Measurements from ENCODE around the gene GRIFIN. TPM values are rescaled to one million over a fixed set of nuclear protein-coding genes. Genes with fewer than 3 reads are reported as not detected.

Gene GRIFIN
- total and polyA plus RNA-seq, 9 of the 15 experiments (the other 6 are each of a cell fraction or from before 2014, with no cell fraction given): not detected

DNA sequence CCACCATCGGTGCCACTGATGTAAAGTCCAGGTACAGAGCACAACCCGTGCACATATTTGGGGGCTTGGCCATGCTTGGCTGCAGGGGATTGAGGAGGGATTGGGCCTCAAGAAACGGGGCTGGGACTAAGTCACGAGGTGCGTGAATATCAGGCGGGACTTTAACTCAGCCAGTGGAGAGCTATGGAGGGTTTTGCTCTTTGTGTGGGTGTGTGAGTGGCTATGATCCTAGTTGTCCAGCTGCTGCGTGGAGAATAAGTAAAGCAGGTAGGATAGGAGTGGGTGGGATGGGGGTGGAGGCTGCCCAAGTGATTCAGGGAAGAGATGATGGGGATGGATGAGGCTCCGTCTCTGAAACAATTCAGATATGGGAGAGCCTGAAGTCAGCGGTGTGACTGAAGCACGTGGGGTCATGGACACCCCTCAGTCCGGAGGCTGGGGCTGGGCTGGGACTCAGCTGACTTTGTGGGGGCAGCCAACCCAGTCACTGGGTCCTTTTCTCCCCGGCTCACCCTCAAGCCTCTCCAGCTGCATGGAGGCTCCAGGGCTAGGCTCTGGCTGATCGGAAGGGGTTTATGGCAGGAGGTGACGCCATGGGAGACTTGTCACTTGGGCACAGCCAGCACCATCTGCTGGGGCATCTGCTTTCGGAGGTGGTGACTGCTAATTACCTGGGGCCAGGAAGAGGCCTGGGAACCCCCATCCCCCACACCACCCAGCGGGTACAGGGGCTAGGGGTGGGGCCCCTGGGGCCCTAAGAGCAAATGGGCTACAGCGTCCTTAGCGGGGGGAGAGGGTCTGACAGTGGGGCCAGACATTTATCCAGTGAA, 41.7 kb upstream of the GRIFIN start (continued):
- TF ChIP-seq ZNF232 (CRISPR knock-in tag; IDR thresholded peaks at IDR 0.05): no peak
- TF ChIP-seq, protein P1, sequence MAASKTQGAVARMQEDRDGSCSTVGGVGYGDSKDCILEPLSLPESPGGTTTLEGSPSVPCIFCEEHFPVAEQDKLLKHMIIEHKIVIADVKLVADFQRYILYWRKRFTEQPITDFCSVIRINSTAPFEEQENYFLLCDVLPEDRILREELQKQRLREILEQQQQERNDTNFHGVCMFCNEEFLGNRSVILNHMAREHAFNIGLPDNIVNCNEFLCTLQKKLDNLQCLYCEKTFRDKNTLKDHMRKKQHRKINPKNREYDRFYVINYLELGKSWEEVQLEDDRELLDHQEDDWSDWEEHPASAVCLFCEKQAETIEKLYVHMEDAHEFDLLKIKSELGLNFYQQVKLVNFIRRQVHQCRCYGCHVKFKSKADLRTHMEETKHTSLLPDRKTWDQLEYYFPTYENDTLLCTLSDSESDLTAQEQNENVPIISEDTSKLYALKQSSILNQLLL (CRISPR knock-in tag; IDR thresholded peaks at IDR 0.05; ENCODE audit: borderline replicate concordance): no peak
- TF ChIP-seq, protein P2, sequence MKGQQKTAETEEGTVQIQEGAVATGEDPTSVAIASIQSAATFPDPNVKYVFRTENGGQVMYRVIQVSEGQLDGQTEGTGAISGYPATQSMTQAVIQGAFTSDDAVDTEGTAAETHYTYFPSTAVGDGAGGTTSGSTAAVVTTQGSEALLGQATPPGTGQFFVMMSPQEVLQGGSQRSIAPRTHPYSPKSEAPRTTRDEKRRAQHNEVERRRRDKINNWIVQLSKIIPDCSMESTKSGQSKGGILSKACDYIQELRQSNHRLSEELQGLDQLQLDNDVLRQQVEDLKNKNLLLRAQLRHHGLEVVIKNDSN (CRISPR knock-in tag; IDR thresholded peaks at IDR 0.05): peak; percentile 32; the same call in 1 of the 2 replicates
- no peak for TF ChIP-seq NR2F6 (CRISPR knock-in tag; IDR thresholded peaks at IDR 0.05)
- peak; percentile 69 for TF ChIP-seq EGR1 (conservative IDR thresholded peaks at IDR 0.05)

DNA sequence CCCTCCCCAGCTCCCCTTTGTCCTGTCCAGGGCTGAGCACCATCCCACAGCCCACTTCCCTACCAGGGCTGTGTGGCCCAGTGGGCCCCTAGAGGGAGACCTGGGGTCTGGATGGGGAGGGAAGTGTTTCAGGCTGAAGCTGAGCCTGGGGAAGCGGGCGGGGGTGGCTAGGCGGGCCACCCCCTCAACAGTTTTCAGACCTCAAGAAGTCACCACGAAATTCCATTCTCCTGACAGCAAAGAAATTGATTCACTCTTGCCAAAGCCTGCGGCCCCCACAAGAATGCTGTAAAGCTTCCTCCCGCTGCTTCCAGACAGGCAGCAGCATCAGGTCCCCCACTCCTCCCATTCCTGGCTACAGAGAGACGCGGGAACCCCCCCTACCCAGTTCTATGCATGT, 40.8 kb upstream of the GRIFIN start:
- Histone ChIP-seq H4K20me1 (replicated peaks; ENCODE audit: control insufficient read depth, insufficient read depth, low read length) (peaks cover 4% of the 10 kb centered on the region), H3K4me3 (no peak overlapping the region), H2AFZ (ENCODE audit: low read depth, low read length) (no peak overlapping the region), H3K79me2 (ENCODE audit: control insufficient read depth, insufficient read depth, low read length) (no peaks in the 10 kb centered on the region), H3K4me2 (ENCODE audit: insufficient read depth, low read length) (no peak overlapping the region), H3K27ac (ENCODE audit: extremely low read depth, low read depth, low read length) (no peak overlapping the region), H3K9ac (ENCODE audit: insufficient read depth in 1 of 2, low read depth in 2 of 2, low read length in 2 of 2) (no peak overlapping the region), H3K4me1 (replicated peaks in 1 of 2; ENCODE audit: control insufficient read depth in 2 of 2, insufficient read depth in 2 of 2, low read length in 2 of 2) (peaks cover 0 to 64% of the 10 kb centered on the region in 2 experiments; a peak in 2 of 5 replicates), H3K36me3 (ENCODE audit: control insufficient read depth, insufficient read depth, low read length) (no peaks in the 10 kb centered on the region), H3K9me1 (ENCODE audit: control insufficient read depth, insufficient read depth, low read length) (no peaks in the 10 kb centered on the region), H3K27me3 (ENCODE audit: control insufficient read depth in 2 of 2, insufficient read depth in 2 of 2, low read length in 2 of 2) (peaks cover 0 to 23% of the 10 kb centered on the region in 2 experiments; a peak in 2 of 5 replicates), H3K9me3 (replicated peaks; ENCODE audit: control insufficient read depth, insufficient read depth, low read depth, low read length) (no peaks in the 10 kb centered on the region)
- FAIRE-seq: no peak
- in situ Hi-C loops (cut with MboI) (no loop called here), intact Hi-C loops (cut with micrococcal nuclease) (no loop called here)
- ATAC-seq: no peak
- no peak for DNase-seq (ENCODE audit: extremely low read depth in 1 of 4, low spot score in 3 of 4)
- ChIA-PET POLR2A (no interaction called here), CTCF (ENCODE audit: low intra/inter-chr PET ratio) (no interaction called here)
- BruUV-seq (replicated peaks): no TSS peak
- 10% methylated on average over 7 of the region's 8 CpGs for WGBS (ENCODE audit: insufficient coverage, low coverage, missing lambda C conversion rate)
- TF ChIP-seq CSDE1 (IDR thresholded peaks at IDR 0.05): no peak
- TF ChIP-seq NCOR1 (IDR thresholded peaks at IDR 0.05): no peak
- TF ChIP-seq, protein P3, sequence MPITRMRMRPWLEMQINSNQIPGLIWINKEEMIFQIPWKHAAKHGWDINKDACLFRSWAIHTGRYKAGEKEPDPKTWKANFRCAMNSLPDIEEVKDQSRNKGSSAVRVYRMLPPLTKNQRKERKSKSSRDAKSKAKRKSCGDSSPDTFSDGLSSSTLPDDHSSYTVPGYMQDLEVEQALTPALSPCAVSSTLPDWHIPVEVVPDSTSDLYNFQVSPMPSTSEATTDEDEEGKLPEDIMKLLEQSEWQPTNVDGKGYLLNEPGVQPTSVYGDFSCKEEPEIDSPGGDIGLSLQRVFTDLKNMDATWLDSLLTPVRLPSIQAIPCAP (CRISPR knock-in tag; IDR thresholded peaks at IDR 0.05; ENCODE audit: borderline replicate concordance): no peak
- no peak for TF ChIP-seq ZNF76 (CRISPR knock-in tag; IDR thresholded peaks at IDR 0.05; ENCODE audit: borderline replicate concordance)
- TF ChIP-seq ZNF644 (tag; IDR thresholded peaks at IDR 0.05; ENCODE audit: low read depth): no peak
- no peak for TF ChIP-seq HNRNPK (IDR thresholded peaks at IDR 0.05; ENCODE audit: low read depth, low read length, poor library complexity, severe bottlenecking)
- TF ChIP-seq MEIS2 (IDR thresholded peaks at IDR 0.05; ENCODE audit: partially characterized antibody): no peak
- peak; percentile 47 for TF ChIP-seq EGR1 (conservative IDR thresholded peaks at IDR 0.05)
- TF ChIP-seq BACH1 (tag; IDR thresholded peaks at IDR 0.05): no peak
- TF ChIP-seq, protein P4, sequence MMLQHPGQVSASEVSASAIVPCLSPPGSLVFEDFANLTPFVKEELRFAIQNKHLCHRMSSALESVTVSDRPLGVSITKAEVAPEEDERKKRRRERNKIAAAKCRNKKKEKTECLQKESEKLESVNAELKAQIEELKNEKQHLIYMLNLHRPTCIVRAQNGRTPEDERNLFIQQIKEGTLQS (IDR thresholded peaks at IDR 0.05): no peak
- TF ChIP-seq, protein P4 (CRISPR knock-in tag; conservative IDR thresholded peaks at IDR 0.05): no peak
- TF ChIP-seq, protein P5, sequence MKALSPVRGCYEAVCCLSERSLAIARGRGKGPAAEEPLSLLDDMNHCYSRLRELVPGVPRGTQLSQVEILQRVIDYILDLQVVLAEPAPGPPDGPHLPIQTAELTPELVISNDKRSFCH (CRISPR knock-in tag; IDR thresholded peaks at IDR 0.05): no peak
- TF ChIP-seq, protein P5 (tag; IDR thresholded peaks at IDR 0.05): no peak
